HCT116 (cell line): Measurements from ENCODE around the gene ALK.

Source experiments
- CBX3 ChIP-seq: IDR thresholded peaks from 2 replicates; pipeline ENCODE4 v1.6.1; 2012; ENCODE audit warnings: low read depth
- CTCF ChIP-seq, 3 experiments: fragments of 200-600 bp in 1 of 3; sonication (generic) in 1 of 3; IDR thresholded peaks in 2 of 3; conservative IDR thresholded peaks in 1 of 3; 2 replicates each; pipeline ENCODE4 v1.5.1; 2012 to 2017; ENCODE audit warnings: low read depth in 2 of 3, low read length in 2 of 3, antibody characterized with exemption in 1 of 3, borderline replicate concordance in 1 of 3, control low read depth in 1 of 3, mild to moderate bottlenecking in 1 of 3, mixed read lengths in 1 of 3, mixed run types in 1 of 3, moderate library complexity in 1 of 3; ENCODE audit not compliant: insufficient read depth in 1 of 3
- SIN3A ChIP-seq: IDR thresholded peaks from 2 replicates; pipeline ENCODE4 v1.6.1; 2012; ENCODE audit warnings: low read depth

- TF ChIP-seq CBX3 = no peak
- no peak for TF ChIP-seq CTCF (IDR thresholded peaks at IDR 0.05 in 2 of 3, conservative IDR thresholded peaks at IDR 0.05 in 1 of 3; ENCODE audit: borderline replicate concordance in 1 of 3, insufficient read depth in 1 of 3, low read depth in 2 of 3, low read length in 2 of 3)
- no peak for TF ChIP-seq SIN3A
Measured at GRCh38 chr2:29952973-29953372, 31.6 kb upstream of the ALK start.
